ENCODE measurements around the gene PTPRD.

GRCh38 chr9:8604201-8604600 is 2008.6 kb downstream of the PTPRD start:
- no peak for TF ChIP-seq CTCF (IDR thresholded peaks at IDR 0.05; ENCODE audit: insufficient read depth, low read length, poor library complexity, severe bottlenecking)
- no peak for TF ChIP-seq EZH2phosphoT487 (conservative IDR thresholded peaks at IDR 0.05; ENCODE audit: low read length)
